GM18868 (cell line): ENCODE results near the gene FSIP1.

ENCODE experiments used
- ATAC-seq: cut with Tn5 transposase; IDR thresholded peaks from one replicate; pipeline ENCODE4 v1.9.1; 2021; ENCODE audit warnings: mild to moderate bottlenecking, moderate library complexity; ENCODE audit not compliant: unreplicated experiment

Gene FSIP1

DNA sequence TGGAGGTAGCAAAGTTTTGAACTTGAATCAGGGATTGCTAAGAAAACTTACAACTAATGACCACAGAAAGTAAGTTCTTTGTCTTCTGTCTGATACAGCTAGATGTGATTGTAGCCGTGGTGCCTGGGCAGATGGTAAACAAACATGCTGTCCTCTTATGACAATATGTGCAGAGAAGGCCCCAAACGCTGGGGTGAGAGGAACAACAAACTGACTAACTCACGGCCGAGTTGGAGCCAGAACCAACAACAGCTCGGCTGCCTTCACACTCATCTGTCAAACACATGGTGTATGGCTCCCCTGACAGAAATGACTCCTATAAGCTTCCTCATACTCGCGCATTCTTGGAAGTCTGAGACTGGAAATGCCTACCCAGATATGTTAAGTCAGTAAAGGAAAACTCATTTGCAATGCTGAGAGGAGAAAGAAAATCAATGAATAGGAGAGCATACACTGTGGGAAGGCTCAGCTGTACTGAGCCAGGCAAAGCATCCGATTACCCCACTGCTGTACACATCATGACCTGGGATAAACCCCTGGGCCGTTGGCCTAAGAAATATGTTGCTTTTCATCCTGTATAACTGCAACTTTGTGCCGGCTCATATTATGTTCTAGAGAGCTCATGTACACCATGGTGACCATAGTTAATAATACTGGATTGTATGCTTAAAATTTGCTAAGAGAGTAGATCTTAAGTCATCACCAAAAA lies 196.1 kb downstream of the FSIP1 start:
- ATAC-seq = no peak

DNA sequence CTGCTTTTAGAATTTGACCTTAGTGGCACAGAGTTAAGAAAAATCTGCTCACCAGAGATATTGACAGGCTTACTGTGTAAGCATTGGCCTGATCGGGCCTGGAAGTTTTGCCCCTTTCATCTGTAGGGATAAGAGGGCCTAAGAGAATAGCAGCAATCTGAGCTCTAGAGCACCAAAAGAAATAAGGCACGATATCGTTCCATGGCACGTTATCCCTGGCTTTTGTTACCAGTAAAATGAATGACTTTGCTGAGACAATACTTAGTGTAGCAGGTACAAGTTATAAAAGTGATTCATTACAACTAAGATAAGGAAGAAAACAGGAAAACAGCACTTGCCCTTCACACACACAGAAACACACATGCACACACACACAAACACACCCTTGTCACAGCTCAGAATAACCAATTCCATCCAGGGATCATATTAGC lies 196.8 kb downstream of the FSIP1 start:
- no peak for ATAC-seq

DNA sequence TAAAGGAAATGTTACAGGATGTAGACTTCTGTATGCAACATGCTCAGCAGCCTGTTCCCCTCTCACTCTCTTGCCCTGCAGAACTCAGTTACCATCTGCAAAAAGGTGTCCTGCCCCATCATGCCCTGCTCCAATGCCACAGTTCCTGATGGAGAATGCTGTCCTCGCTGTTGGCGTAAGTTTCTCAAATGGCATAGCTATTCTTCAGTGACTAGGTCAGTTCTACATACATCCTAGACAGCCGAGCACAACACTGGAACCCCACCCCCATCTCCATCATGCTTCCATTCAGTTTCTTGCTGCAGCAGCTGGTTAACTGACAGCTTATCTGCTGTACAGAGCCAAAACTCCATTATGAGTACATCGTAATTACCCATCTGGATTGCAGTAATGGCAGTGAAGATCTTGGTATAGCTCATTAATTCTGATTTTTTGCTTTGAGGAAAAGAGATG lies 197.2 kb downstream of the FSIP1 start:
- no peak for ATAC-seq

DNA sequence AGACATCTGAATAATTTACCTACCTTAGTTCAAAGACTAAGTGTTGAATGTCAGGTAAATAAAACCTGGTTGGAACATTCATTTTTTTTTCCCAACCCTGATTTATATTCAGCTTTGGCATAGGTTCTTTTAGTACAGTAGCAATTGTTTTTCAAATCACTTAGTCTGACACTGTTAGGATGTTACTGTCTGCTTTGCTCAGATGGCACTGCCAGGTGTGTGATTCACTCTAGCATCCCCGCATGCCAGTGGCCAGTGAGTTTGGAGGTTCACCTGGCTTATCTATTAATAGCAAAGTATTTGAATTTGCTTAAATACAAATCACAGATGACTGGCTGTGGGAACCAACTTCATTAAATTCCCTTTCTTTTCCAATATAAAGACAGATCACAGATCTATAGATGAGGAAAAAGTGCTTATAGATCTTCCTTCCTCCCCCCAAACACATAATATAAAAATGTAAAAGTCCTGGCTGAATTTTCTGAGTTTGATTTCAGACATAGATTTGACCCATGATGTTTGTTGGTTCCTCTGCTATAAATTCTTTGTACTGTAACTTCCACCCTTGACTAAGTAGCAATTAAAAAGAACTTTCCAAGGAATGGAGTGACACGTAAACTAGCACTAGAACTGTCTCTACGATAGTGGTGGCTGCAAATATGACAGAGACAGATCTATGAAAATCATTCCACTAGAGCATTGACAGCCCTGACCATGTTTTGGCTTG lies 197.8 kb downstream of the FSIP1 start:
- ATAC-seq = no peak

DNA sequence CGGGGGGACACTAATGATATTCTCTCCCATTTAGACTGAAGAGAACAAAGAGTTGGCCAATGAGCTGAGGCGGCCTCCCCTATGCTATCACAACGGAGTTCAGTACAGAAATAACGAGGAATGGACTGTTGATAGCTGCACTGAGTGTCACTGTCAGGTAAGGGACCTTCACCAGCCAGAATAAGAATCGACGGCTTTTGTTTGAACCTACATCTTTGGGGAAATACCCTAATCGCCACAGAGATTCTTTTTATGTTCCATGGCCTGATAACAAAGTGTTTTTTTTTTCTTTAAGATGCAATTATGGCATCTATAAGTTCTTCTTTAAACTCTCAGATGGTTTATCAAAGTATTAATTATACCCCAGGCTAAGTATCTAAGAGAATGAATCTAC lies 198.4 kb downstream of the FSIP1 start:
- ATAC-seq = no peak

DNA sequence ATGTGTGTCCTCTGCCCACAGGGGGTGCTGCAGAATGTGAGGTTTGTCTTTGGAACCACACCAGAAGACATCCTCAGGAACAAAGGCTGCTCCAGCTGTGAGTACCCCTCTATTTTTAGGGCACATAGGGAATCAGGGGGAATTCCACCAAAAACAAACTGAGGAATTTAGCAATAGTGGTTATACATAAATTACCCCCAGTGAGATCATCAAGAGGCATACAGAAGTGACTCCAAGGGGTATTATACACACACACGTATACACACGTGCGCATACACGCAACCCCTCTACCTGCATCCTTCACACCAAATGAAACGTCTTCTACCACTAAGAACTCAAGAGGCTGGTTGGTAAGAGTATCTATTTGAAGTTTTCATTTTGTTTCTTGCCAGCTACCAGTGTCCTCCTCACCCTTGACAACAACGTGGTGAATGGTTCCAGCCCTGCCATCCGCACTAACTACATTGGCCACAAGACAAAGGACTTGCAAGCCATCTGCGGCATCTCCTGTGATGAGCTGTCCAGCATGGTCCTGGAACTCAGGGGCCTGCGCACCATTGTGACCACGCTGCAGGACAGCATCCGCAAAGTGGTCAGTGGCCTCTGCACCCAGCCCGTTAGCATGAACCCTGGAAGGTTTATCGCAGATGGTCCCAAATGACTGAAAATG lies 198.9 kb downstream of the FSIP1 start:
- no peak for ATAC-seq

DNA sequence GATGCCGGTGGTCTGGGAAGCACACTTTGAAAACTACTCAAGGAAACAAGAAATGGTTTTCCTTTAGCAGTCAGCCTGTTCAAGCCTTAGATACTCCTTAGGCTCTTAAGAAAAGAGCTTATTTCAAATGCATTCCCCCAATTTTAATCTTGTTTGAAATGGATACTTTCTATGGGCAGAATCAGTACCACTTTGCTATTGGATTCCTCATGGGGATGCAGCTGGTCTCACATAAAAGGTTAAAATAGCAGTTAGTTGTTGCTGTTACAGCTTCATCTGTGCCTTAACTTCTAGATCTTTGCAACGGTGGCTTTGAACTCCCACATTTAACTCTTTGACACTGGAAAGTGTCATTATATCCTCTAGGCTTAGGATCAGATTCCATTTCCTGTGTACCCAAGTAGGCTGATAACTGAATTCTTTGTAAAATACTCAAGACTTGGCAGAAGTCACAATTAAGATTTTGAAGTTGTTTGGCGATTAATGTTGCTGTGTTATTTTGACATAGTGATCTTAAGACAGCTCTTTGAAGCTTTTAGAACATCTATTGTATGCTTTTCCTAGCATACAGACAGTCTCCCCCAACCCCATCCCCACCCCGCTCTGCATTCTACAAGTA lies 199.6 kb downstream of the FSIP1 start:
- no peak for ATAC-seq

DNA sequence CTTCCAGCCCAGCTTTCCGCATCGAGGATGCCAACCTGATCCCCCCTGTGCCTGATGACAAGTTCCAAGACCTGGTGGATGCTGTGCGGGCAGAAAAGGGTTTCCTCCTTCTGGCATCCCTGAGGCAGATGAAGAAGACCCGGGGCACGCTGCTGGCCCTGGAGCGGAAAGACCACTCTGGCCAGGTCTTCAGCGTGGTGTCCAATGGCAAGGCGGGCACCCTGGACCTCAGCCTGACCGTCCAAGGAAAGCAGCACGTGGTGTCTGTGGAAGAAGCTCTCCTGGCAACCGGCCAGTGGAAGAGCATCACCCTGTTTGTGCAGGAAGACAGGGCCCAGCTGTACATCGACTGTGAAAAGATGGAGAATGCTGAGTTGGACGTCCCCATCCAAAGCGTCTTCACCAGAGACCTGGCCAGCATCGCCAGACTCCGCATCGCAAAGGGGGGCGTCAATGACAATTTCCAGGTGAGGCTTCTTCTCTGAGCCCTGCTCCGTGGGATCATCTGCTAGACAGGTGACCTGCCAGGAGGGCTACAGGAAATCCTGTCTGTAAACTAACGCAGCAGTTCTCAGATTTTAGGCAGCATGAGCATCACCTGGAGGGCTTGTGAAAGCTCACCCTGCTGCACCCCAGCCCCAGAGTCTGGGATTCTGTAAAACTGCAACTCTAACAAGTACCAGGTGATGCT lies 200.2 kb downstream of the FSIP1 start:
- no peak for ATAC-seq

DNA sequence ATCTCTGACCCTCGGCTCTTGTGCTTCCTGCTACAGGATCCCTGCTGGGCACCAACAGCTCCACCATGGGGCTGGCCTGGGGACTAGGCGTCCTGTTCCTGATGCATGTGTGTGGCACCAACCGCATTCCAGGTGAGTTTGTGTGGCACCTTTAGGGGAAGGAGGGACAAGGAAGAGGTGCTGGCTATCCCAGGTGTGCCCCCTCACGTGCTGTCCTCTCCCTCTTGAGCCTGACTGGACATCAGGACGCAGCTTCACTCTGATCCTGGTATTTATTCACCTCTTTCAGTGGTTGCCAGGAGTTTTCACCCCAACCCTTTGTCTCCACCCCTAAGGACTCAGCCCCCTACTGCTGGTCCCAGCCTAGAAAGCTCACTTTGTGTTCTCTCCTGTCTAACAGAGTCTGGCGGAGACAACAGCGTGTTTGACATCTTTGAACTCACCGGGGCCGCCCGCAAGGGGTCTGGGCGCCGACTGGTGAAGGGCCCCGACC lies 200.8 kb downstream of the FSIP1 start:
- ATAC-seq = no peak

DNA sequence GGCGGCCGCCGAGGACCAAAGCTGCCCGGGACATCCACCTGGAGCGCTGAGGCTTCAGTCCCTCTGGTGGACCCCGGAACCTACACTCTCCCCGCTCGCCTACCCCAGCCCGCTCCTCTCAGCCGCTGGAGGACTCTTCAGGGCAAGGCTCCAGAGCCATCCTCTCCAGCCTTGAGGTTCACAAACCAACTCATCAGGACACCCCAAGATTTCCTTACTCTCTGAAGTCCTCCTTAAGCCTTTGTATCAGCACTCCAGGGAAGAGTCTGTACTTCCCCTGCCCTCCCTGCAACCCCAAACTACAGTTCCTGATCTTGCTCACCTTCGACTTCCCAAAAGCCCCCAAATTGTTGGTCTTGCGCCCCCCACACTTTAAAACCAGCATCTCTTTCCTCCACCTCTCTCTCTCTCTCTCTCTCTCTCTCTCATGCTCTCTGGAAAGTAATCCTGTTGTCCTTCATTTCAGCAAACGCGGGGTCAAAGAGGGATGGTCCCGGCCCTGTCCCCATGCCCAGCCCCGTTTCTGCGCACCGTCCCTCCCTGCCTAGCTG lies 201.3 kb downstream of the FSIP1 start:
- no peak for ATAC-seq

DNA sequence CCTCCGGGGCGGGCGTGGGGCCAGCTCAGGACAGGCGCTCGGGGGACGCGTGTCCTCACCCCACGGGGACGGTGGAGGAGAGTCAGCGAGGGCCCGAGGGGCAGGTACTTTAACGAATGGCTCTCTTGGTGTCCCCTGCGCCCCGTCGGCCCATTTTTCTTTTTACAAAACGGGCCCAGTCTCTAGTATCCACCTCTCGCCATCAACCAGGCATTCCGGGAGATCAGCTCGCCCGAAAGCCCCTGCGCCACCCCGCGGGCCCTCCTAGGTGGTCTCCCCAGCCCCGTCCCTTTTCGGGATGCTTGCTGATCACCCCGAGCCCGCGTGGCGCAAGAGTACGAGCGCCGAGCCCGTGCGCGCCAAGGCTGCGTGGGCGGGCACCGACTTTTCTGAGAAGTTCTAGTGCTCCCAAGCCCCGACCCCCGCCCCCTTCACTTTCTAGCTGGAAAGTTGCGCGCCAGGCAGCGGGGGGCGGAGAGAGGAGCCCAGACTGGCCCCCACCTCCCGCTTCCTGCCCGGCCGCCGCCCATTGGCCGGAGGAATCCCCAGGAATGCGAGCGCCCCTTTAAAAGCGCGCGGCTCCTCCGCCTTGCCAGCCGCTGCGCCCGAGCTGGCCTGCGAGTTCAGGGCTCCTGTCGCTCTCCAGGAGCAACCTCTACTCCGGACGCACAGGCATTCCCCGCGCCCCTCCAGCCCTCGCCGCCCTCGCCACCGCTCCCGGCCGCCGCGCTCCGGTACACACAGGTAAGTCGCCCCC lies 202.0 kb downstream of the FSIP1 start, which contains the start of gene THBS1:
THBS1 (plus strand) TSS at position 595 of the 757 bp plus-strand sequence. CDS start 779 bp downstream, outside the sequence.
- ATAC-seq = peak; percentile 16

DNA sequence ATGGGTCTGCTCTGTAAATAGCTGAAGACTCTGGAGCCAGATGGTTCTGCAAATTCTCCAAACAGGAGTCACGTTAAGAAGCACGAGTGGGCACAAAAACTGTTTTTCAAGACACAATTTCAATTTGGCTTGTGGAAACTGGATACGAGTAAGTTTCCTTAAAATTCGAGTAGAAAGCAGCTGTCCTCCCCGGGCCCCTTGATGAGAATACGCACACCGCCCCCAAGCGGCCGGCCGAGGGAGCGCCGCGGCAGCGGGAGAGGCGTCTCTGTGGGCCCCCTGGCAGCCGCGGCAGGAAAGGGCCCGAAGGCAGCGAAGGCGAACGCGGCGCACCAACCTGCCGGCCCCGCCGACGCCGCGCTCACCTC lies 202.5 kb downstream of the FSIP1 start:
- ATAC-seq = peak; percentile 80

DNA sequence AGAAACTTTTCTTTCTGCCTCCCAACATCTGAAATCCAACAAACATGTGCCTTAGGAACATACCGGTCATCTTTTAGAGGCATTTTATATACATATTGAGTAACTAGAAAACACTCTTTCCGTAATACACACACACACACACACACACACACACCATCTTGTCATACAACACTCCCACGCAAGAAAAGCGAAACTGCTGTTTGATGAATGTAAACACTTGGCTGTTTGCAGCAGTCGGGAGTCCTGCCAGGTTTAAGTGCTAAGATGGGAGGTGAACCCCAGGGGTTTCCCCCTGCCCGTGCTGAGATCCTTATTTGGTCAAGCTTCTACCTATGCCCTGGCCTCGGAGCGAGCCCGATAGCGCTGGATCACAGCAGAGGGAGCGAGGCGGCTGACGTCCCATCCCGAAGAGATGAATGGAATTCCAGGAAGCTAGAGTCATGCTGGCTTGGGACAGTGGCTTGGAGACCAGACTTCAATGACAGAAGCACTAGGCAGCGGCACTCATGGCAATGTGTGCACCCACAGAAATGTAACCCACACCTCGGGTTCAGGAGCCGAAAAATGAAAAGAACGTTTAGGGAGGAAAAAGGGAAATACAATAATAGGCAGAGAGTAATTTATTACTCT lies 203.0 kb downstream of the FSIP1 start:
- peak; percentile 31 for ATAC-seq

DNA sequence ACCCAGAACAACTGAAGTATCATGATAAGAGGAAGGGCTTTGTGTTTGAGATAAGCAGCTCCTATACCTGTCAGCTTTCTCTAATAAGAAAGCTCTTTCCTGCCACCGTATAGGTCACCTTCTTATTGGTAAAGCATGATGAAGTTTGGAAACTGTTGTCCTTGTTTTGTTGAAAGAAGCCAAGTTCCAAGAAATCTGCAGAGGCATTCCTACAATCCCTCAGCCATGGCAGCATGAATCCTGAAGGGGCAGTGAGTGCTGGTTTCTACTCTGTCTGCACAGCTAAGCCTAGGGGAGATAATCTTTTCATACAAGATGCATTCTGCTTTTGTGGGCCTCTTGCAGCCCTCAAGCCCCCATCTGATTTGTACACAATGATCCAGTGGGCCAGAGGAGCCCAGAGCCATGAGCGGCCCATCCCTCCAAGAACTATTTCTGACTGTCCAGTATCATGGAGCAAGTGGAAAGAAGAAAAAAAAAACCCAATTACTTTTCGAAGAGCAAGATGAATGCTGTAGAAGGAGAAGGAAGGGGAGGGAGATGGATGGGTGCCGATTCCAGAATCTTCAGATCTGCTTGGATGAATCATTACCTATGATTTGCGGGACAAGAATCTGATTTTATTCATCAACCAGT lies 203.7 kb downstream of the FSIP1 start:
- no peak for ATAC-seq

DNA sequence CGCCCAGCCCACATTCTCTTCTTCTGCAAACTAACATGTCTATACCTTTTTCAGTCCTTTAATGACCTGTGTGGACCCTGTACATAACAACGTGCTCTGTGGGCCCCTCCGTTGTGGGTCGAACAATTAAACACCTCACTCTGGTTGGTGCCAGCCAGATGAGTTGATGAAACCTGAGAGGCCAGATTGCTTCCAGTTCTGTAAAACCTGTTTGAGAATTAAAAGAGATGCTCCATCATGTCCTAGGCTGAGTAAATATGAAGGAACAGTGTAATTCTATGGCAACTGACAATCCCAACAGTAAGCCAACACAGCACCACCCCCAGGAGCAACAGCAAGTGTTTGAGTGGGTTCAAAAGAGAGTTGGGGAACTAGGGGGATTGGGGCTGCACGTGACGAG lies 207.5 kb downstream of the FSIP1 start:
- no peak for ATAC-seq

DNA sequence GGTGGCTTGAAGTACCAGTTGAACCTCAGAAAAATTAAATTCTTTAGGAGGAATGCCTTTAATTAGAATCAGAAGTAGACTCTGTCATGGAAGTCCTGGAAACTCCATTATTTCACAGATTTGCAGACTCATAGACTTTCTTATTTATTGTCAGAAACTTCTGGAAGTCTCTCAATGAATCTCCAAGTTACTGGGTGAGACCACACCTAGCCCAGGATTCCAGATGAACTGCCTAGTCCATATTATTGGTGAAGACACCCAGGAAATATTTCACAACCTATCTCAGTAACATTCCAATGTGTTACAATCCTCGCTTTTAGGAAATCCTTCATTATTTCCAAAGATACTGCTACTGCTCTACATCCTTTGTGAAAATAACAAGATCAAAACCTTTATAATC lies 208.2 kb downstream of the FSIP1 start:
- no peak for ATAC-seq

DNA sequence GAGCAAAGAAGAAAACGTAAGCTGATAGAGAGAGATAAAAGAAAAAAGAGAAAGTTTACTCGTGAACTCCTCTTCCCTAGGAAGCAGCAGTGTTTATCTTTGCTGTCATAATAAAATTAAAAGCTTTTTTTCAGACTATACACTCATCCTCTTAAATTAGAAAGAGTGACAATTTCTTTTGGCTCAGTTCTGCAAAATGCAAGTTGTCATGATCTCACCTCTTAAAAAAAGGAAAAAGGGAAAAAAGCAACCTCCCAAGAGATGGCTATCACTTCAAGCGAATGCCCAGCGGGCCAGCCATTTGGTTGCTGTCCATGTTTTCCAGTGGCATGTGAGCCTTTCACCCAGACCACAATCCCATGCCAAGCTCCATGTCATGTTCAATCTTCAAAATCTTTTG lies 208.8 kb downstream of the FSIP1 start:
- no peak for ATAC-seq

DNA sequence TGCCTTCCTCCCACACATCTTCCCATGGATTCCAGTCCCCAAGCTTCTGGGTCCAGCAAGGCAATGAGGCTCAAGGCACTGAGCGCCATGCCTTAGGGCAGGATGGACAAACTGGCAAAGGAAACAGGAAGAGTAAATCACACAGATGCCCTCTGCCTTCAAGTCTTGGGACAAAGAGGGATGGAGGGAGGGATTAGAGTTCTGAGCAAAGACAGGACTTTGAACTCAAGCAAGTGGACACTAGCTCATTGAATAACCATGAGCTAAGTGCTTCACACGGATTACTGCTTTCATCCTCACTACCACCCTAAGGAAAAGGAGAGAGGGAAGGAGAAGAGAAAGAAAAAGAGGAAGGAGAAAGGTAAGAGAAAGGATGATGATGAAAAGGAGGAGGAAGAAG lies 209.4 kb downstream of the FSIP1 start:
- no peak for ATAC-seq

DNA sequence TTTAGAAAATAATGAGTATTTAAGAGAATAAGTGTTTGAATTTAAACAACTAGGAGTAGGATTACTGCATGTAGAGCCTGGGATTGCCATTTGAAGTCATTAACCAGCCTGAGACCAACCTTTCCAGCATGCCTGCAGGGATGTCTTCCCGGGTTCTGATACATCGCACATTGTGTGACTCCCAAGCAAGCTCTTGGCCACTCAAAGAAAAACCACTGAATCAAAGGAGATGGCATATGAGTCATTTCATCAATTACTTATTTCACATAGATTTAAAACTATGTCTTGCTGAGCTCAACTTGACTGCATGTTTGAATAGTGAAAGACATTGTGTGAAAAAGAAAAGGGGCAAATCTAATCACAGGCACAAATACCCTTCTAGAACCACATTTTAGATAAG lies 216.8 kb downstream of the FSIP1 start:
- ATAC-seq = no peak
